ENCODE measurements around the gene TIGD3. TPM values are rescaled to one million over a fixed set of nuclear protein-coding genes. Genes with fewer than 3 reads are reported as not detected.

The TIGD3 gene
- total and polyA plus RNA-seq, 2 of the 13 experiments (the other 11 are each of a cell fraction or from before 2014, with no cell fraction given) = 0.49 to 4.9 TPM

- TF ChIP-seq TFE3 (CRISPR knock-in tag; IDR thresholded peaks at IDR 0.05) (no peak), ZNF12 (CRISPR knock-in tag; IDR thresholded peaks at IDR 0.05) (0 out of 2 replicates have a peak, but pooled peaks have one; percentile 6), CREBL2 (CRISPR knock-in tag; IDR thresholded peaks at IDR 0.05; ENCODE audit: borderline replicate concordance) (no peak), TFAP4 (IDR thresholded peaks at IDR 0.05; ENCODE audit: borderline replicate concordance, low read depth) (no peak), ZNF446 (CRISPR knock-in tag; IDR thresholded peaks at IDR 0.05) (0 out of 2 replicates have a peak, but pooled peaks have one; percentile 6), EHMT2 (IDR thresholded peaks at IDR 0.05; ENCODE audit: borderline replicate concordance, low read depth, low read length) (no peak), HNRNPLL (IDR thresholded peaks at IDR 0.05; ENCODE audit: low read depth, low read length, poor library complexity, severe bottlenecking) (no peak), ATF2 (CRISPR knock-in tag; IDR thresholded peaks at IDR 0.05) (no peak), MAFF (IDR thresholded peaks at IDR 0.05; ENCODE audit: low read depth, low read length) (no peak), ZNF597 (CRISPR knock-in tag; IDR thresholded peaks at IDR 0.05) (no peak), JDP2 (CRISPR knock-in tag; IDR thresholded peaks at IDR 0.05; ENCODE audit: borderline replicate concordance) (no peak), ZNF235 (CRISPR knock-in tag; IDR thresholded peaks at IDR 0.05; ENCODE audit: borderline replicate concordance) (no peak), ZBTB4 (CRISPR knock-in tag; IDR thresholded peaks at IDR 0.05; ENCODE audit: borderline replicate concordance) (no peak), SRF (IDR thresholded peaks at IDR 0.05; ENCODE audit: low read depth, low read length) (no peak), ZNF589 (CRISPR knock-in tag; conservative IDR thresholded peaks at IDR 0.05) (no peak), STAG1 (CRISPR knock-in tag; IDR thresholded peaks at IDR 0.05) (no peak), HNRNPL (IDR thresholded peaks at IDR 0.05; ENCODE audit: low read depth, low read length) (no peak), MTA1 (CRISPR knock-in tag; IDR thresholded peaks at IDR 0.05; ENCODE audit: borderline replicate concordance) (no peak), ZNF362 (CRISPR knock-in tag; IDR thresholded peaks at IDR 0.05; ENCODE audit: borderline replicate concordance) (peak; percentile 61; the same call in 1 of the 2 replicates), HDAC6 (IDR thresholded peaks at IDR 0.05; ENCODE audit: low read depth, low read length) (no peak), ZNF230 (CRISPR knock-in tag; IDR thresholded peaks at IDR 0.05) (no peak; the same call in 1 of the 2 replicates)
Measured at GRCh38 chr11:65381716-65382032, 27.1 kb downstream of the TIGD3 start (continued).
